Measurements from ENCODE around the gene AKAP17A.

The AKAP17A gene

GRCh38 chrX:1584237-1585011 lies 7.0 kb upstream of the AKAP17A start:
- DNase-seq: no peak

- no peak for DNase-seq
Observed at GRCh38 chrX:1587161-1587560, 4.2 kb upstream of the AKAP17A start.

GRCh38 chrX:1589356-1590130 lies 1.9 kb upstream of the AKAP17A start:
- no peak for DNase-seq

GRCh38 chrX:1591863-1592469 lies 562 bp downstream of the AKAP17A start:
- no peak for DNase-seq

GRCh38 chrX:1592470-1593142 lies 1.2 kb downstream of the AKAP17A start:
- DNase-seq: no peak

- DNase-seq: no peak
Observed at GRCh38 chrX:1593286-1594271, 2.2 kb downstream of the AKAP17A start.

- DNase-seq: no peak
Observed at GRCh38 chrX:1595711-1596060, 4.3 kb downstream of the AKAP17A start.

- no peak for DNase-seq
Observed at GRCh38 chrX:1596676-1597344, 5.4 kb downstream of the AKAP17A start.

GRCh38 chrX:1597345-1598020 lies 6.1 kb downstream of the AKAP17A start:
- DNase-seq: no peak

- DNase-seq: no peak
Observed at GRCh38 chrX:1598021-1598875, 6.8 kb downstream of the AKAP17A start.

- DNase-seq: no peak
Observed at GRCh38 chrX:1598876-1599790, 7.7 kb downstream of the AKAP17A start.

- DNase-seq: no peak
Observed at GRCh38 chrX:1599791-1600405, 8.5 kb downstream of the AKAP17A start.

GRCh38 chrX:1600406-1601050 lies 9.1 kb downstream of the AKAP17A start:
- no peak for DNase-seq

- DNase-seq: no peak
Observed at GRCh38 chrX:1601051-1601767, 9.8 kb downstream of the AKAP17A start.

- no peak for DNase-seq
Observed at GRCh38 chrX:1601768-1602085, 10.3 kb downstream of the AKAP17A start.

GRCh38 chrX:1602299-1602698 lies 10.9 kb downstream of the AKAP17A start:
- no peak for DNase-seq

- DNase-seq: no peak
Observed at GRCh38 chrX:1606496-1606895, 15.1 kb downstream of the AKAP17A start.
